ENCODE results near the gene TNF.

GRCh38 chr6:31530659-31531058 lies 44.7 kb upstream of the TNF start:
- TF ChIP-seq CTCF (conservative IDR thresholded peaks at IDR 0.05 in 1 of 2, IDR thresholded peaks at IDR 0.05 in 1 of 2; ENCODE audit: low read depth in 1 of 2, low read length in 2 of 2): no peak
- no peak for TF ChIP-seq EZH2 (IDR thresholded peaks at IDR 0.05; ENCODE audit: low read length, missing control alignments)

Data from fibroblast of lung (primary cell).